Colon (tissue), 2 donors: ENCODE results near the gene PRCD.
"Not testable (repeated sequence)": the region's sequence is repeated elsewhere in the genome, so short reads cannot be mapped to it uniquely, and the experiment has no call there.

Experiments used
- FAIRE-seq: peaks from 2 replicates; lab custom pipeline; 2012; peaks lifted over from hg19 to GRCh38; lab: Jason Lieb, UNC
- donor health status: control.
- donor health status: control.

The PRCD gene

DNA sequence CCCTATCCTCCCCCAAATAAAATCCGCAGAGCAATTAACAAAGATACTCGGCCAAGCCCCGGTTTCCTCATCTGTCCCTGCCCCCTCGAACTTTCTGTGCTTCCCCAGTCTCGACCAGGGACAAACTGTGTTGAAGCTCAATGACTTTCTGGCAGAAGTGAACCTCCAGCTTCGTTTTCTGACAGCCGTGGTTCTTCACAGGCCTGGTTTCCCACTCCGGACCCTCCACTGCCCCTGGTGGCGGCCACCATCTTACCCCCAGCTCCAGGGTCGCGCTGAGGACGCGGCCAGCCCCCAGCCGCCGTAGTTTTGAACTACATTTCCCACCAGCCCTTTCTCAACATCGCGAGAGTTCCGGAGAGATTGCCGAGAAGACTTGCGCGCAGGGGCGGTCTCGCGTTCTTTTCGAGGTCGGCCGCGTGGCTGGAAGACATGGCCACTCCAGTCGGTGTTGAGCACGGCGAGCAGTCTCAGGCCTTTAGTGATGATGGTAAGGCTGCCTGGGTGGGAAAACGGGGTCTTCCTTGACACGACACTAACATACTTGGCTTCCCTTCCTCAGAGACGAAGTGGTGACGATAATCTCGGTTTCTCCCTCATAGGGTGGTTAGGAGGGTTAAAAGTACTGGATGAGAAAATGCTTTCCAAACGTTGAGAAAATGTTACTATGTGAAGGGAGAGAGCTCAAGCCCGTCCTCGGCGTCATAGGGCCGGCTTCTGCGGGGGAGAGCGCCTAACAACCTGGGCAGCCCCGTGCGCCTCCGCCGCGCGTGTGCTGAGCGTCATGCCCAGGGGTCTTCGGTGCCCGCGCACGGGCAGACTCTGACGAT, 17.7 kb downstream of the PRCD start:
- no peak for FAIRE-seq

DNA sequence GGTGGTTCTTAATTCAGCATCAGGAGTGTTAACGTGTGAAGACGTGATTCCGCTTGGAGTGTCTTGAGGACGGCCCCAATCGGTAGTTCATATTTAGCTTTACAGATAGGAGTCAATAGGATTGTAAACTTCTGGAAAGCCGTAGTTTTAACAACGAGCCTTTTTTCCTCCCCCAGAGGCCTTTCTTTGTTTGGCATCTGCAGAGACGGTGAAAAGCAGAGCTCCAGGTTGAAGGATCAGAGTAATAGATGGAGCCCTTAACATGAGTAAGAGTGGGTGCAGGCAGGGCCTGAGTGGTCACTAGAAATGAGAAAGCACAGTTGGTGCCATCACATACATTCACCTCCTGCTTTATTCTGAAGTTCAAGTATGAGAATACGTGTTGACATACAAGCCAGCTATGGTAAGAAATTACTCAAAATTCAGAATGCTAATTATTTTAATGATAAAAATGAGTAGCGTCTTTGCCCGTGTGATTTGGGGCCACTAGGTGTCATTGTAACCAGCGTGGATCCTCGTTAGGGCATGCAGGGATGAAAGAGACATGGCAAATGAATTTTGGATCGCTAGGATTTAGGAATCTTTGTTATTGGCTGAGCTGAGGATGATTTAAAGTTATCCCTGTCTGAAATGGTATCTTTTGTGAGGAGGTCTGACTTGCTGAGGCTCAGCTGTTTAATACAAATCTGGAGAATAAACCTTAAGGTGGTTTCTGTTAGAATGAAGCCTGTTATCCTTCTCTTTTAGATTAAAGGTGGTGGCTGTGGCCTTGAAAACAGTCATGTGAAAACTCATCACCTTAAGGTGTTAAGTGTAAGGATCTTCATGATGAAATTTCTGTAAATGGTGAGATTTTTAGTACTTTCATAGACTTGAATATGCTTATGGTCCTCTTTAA, 18.6 kb downstream of the PRCD start:
- no peak for FAIRE-seq

DNA sequence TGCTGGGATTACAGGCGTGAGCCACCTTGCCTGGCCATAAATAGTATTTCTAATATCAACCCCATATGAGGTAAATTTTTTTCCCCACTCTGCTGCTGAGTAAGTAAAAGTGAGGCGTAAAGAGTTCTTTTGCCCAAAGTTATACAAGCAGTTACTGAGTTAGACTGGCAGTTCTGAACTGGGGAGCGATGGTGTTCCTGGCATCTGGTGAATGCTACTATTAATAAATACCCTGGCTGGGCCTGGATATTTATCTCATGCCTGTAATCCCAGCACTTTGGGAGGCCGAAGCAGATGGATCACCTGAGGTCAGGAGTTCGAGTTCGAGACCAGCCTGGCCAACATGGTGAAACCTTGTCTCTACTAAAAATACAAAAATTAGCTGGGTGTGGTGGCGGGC, 19.6 kb downstream of the PRCD start:
- not testable (repeated sequence) for FAIRE-seq

DNA sequence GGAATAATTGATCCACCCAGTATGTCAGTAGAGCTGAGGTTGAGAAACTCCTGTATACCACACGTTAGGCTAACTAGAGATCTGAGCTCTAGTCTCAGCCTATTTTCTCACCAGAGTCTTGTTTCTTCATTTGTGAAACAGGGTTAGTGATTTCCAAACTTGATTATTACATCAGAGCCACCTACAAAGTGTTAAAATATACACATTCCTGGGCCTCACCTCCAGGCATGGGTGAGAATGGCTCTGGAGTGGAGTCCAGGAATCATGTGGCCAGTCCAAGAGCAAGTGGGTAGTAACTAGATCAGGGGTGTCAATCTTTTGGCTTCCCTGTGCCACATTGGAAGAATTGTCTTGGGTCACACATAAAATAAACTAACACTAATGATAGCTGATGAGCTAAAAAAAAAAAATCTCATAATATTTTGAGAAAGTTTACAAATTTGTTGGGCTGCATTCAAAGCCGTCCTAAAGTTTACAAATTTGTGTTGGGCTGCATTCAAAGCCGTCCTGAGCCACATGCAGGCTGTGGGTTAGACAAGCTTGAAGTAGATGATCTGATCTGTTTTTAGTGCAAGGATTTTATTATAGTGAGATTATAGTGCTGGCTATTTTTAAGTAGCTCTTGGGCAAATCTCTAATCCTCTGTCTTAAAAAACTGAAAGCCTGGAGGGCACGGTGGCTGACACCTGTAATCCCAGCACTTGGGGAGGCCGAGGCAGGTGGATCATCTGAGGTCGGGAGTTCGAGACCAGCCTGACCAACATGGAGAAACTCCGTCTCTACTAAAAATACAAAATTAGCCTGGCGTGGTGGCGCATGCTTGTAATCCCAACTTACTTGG, 20.4 kb downstream of the PRCD start:
- no peak for FAIRE-seq

DNA sequence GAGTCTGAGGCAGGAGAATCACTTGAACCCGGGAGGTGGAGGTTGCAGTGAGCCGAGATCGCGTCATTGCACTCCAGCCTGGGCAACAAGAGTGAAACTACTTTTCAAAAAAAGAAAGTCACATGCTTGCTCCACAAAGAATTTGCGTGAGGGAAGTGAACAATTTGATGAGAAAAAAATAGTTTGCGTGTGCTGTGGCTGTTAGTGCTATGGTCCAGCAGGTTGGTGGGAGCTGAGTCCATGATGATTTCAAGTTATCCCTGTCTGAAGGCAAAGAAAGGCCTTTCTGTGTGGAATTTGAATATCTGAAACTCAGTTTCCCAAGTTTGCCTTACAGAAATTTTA, 21.0 kb downstream of the PRCD start:
- FAIRE-seq: no peak

DNA sequence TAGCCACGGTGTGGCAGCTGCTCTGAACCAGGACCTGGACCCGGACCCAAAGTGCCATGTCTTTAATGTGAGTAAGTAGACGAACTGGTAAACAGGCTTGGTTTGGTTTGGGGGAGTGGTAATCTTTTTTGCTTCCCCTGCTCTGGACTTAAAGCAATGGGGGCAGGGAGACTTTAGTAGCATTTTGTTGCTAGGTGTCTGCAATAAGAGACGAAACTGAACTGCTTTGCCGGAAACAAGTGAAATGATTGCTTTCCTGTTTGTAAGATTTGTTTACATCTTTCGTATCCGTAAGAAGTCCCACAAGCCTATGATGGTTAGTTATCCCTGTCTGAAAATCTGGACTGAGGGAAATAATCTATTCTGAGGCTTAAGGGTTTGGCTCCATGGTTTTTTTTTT, 21.5 kb downstream of the PRCD start:
- FAIRE-seq: no peak

DNA sequence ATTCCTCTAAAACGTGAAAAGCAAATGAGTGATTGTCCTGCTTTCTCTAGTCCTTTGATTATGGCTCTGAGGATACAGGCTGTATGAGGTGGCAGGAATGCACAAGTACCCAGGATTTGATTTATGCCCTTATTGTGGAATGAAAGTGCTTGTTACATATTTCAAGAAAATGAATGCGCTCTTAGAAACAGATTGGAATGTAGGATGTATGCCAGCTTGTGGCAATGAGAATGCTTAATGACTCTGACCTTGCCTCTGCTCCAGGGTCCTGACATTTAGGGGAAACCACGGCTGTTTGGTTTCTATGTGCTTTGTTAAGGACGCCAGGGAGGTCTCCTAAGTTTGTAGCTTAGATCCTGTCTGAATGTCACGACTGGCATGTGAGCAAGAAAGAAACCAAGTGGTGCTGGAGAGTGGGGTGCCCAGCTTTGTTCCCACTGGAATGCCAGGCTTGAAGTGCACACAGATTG, 22.0 kb downstream of the PRCD start:
- no peak for FAIRE-seq

DNA sequence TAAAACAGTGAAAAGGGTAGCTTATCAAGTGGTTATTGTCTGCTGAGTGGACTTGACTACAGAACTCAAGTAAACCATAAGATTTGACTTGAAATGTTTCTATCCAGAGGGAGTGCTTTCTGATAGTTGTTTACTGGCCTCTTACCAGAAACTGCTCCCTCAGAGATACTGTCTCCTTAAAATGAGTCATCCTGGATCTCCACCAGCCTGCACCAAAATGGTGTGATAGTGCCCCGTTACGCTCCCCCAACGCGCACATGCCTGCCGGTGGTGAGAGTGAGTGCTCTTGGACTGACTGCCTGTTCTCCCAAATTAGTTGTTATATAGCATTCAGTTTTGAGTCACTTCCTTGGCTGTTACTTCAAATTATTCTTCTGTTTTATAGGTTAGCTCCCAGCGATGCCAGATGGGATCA, 22.9 kb downstream of the PRCD start:
- FAIRE-seq: no peak

DNA sequence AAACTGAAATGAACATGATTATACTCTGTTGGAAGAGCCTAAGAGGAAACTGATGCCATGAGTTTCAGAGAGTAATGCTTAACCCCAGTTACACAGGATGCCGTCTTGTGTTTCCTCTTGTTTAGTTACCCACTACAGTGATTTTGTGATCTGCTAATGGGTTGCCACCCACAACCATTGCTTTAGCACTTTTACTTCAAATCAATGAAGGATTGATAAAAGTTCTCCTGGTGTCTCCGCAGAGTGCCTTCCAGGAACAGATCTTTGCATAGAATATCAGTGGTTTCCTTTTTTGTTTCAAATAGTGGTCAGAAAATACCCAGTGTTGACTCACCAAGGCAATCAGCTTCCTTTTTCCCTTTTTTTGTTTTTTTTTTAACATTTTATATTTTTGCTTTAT, 23.5 kb downstream of the PRCD start:
- not testable (repeated sequence) for FAIRE-seq

DNA sequence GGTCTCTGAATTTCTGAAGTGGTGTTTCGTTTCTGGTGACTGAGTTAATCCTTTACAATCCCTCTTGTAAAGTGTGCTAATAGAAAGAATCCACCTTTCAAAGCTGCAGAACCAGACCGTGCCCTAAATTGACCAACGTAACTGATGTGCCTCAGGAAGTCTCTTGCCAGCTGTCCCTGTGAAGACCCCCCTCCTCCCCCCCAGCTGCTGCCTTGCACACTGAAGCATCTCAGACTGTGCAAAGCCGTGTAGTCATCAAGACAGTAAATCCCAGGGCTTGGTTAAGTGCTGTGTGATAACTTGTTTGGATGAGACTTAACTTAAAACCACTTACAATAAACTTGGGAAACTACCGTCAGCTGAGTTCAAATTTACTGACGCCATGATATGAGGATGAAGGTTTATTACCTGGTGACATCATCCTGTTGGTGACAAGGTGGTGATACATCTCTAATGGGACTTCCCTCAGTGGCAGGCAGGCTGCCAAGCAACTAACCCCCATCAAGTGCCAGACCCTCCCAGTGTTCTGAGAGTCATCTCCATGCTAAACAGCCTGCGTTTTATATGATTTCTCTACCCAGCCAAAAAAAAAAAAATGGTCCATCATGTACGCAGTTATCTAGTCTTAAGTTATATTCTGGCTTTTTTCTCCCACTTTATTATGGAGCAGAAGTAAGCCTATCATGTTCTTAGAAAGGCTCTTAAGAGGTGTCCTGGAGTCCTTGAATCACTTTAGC, 25.3 kb downstream of the PRCD start:
- FAIRE-seq: not testable (repeated sequence)

DNA sequence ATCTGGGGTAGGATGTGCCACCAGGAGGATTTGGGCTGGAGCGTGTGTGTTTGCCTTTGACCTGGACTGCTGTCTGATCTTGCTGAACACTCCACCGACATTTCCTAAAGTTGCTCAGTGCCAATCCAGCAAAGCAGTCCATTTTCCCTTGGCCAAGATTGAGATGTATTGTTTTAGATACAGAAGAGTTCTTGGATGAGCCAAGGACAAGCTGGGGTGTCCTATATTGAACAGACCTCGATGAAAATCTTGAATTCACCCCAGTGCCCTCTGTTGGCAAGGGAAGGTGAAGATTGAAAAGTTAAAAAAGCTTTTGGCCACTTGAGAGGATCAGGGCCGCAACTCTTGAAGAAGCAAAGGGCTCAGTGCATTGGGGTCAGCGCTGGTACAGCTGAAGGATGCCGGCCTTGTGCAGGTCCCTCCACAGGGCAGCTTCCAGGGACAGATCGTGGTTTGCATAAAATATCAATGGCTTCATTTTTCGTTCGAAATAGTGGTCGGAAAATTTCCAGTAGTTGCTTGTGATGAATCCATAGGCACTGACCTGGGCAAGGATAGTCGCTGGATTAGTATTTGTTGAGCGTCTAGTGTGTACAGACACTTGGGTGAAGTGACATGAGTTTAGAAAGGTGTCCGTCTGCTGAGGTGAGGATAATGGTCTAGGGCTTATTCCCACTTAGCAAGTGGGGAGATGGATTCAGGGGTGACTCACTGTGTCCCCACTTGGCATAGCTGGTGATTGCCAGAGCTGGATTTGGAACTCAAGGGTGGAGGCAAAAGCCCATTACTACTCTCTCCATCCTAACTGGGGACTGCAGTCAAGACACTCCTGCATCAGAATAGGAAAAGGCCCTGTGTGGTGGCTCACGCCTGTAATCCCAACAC, 26.1 kb downstream of the PRCD start:
- no peak for FAIRE-seq

DNA sequence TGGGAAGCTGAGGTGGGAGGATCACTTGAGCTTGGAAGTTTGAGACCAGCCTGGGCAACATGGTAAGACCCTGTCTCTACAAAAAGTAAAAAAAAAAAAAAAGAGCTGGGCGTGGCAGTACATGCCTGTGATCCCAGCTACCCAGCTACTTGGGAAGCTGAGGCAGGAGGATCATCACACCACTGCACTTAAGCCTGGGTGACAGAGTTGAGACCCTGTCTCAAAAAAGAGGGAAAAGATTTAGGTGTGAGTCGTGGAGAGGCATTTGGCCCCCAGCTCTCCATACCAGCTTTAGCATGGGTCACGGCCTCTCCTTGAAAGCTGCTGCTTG, 26.7 kb downstream of the PRCD start:
- FAIRE-seq: no peak

DNA sequence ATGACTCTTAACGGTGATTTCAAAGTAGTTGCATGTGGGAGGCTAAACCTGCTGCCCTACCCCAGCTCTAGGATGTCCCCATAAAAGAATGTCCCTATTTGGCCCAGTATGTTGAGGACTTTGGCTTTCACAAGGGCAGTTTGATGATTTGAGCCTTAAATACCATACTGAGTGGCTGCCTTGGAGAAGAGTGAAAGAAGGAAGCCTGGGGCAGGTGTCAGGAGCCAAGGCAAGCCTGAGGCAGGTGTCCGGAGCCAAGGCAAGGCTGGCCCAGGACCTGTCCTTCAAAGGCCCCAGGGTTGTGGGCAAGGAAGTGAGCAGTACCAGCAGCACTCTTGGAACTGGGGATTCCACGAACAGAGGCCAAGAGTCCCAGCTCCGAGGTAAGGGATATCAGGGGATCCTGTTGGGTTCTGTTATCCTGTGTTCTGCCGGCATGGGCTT, 27.2 kb downstream of the PRCD start:
- FAIRE-seq: no peak

DNA sequence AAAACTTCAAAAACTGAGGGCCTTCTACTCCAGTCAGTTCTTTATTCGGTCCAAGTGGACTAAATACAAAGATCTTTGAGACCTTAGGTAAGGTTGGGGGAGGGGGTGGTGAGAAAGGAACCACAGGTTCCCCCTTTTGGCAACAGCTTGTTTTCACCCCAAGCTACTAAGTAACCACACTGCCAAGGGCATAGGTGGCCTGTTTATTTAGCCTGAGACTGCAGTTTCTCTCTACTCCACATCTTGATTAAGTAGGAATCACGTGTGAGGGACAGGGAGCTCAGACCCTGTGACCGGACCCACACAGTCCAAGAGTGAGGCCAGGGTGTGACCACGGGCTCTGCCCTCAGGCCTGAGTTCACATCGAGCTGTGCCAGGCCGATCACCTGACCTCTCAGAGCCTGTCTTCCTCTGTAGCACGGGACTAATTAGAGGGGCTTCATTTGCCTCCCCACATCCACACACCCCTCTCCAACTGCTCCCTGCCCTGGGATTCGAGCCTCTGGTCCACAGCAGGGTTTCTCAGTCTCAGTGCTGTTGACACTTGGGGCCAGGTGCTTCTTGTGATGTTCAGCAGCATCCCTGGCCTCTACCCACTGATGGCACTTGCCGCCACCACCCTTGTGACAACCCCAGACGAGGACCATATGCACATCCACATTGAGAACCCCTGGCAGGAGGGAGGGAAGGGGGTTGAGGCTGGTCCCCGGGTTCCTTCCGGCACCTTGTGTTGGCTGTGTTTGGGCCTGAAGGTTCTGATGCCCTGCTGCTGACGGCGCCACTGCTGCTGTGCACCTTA, 28.0 kb downstream of the PRCD start:
- FAIRE-seq: no peak

DNA sequence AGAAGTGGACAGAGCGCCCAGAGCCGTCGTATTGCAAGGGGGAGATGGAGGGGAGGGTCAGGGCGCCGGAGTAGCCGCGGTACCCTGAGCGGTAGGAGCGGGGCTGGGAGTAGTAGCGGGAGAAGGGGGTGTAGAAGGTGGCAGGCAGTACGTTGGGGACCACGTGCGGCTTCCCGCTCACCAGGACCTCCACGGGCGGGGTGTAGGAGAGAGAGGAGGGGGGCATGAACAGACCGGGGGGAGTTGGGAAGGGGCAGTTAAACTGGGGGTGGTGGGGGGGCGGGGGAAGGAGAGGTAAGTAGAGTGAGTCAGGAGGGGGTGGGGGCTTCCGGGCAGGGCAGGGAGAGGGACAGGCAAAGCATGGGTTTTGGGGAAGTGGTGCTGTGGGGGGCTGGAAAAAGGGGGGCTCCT, 29.0 kb downstream of the PRCD start:
- no peak for FAIRE-seq

DNA sequence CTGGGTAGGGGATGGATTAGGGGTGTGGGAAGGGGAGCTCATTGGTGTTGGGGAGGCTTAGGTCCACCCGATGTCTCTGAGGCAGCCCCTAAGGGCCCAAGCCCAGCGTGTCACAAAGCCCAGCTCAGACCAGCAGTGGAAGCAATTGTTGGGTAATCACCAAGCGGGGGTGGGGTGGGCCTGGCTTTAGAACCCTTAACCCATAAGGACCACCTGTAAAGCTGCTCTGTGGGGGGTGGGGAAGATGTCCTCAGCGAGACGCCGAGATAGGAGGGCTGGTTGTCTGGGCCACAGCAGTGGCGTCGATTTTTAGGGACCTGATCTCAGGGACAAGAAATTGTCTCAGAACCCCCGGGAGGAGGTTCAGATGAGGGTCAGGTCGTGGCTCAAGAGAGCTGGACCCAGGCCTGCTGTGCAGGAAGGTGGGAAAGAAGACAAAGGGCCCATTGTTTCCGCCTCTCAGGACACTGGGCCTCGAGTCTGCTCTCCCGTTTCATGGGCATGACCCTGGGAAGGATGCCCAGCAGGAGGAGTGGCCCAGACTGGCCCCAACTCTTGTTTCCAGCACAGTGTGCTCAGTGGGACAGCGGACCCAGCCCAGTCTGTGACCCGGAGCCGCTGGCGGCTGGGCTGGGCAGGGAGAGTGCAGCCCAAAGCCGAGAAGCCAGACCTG, 29.9 kb downstream of the PRCD start:
- no peak for FAIRE-seq

DNA sequence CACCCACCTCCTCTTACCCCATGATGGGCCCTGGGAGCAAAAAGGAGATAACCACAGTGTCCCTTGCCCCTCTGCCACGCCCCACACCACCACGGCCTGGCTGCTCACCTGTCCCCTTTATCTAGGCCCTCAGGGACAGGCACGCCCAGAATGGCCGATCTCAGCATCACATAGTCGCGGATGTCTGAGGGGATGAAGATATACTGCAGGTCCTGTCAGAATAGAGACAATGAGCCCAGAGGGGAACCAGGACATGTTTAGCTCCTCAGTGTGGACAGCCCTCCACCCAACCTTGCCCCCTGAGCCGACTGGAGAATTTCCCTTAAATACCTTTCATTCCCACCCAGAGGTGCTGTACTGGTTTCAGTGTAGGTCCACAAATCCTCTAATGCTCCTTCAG, 30.6 kb downstream of the PRCD start:
- FAIRE-seq: no peak

DNA sequence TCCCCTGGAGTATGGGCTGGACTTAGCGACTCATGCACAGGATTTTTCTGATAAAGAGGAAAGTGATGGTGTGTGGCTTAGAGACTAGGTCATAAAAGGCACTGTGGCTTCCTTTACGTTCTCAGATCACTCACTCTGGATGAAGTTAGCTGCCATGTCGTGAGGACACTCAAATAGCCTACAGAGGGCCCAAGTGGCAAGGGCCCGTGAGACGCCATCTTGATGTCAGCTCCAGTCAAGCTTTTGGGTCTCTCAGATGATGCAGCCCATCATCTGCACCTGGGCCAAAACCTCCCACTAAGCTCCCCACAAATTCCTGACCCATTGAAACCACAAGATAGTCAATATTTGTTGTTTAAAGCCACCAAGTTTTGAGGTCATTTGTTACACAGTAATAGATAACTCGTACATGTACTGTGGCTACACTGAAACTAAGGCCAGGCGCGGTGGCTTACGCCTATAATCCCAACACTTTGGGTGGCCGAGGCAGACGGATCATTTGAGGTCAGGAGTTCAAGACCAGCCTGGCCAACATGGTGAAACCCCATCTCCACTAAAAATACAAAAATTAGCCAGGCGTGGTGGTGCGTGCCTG, 31.1 kb downstream of the PRCD start:
- FAIRE-seq: no peak
